ENCODE results near the gene SRGAP3. TPM values are rescaled to one million over a fixed set of nuclear protein-coding genes. Genes with fewer than 3 reads are reported as not detected.

Gene SRGAP3
- total and polyA plus RNA-seq, 7 donors, result 0.69 to 7.7 (median 5.8) TPM

- 84 to 94% methylated on average over 5 of the region's 5 CpGs for WGBS, 2 donors
- Histone ChIP-seq H3K36me3 (no peaks in the 10 kb centered on the region), H3K4me3 (no peak overlapping the region), H3K9me3 (no peaks in the 10 kb centered on the region), H3K4me1 (peaks cover 0 to 17% (median 14%) of the 10 kb centered on the region in 4 donors), H3K27me3 (no peaks in the 10 kb centered on the region), H3K27ac (no peak overlapping the region)
- TF ChIP-seq, protein P1, sequence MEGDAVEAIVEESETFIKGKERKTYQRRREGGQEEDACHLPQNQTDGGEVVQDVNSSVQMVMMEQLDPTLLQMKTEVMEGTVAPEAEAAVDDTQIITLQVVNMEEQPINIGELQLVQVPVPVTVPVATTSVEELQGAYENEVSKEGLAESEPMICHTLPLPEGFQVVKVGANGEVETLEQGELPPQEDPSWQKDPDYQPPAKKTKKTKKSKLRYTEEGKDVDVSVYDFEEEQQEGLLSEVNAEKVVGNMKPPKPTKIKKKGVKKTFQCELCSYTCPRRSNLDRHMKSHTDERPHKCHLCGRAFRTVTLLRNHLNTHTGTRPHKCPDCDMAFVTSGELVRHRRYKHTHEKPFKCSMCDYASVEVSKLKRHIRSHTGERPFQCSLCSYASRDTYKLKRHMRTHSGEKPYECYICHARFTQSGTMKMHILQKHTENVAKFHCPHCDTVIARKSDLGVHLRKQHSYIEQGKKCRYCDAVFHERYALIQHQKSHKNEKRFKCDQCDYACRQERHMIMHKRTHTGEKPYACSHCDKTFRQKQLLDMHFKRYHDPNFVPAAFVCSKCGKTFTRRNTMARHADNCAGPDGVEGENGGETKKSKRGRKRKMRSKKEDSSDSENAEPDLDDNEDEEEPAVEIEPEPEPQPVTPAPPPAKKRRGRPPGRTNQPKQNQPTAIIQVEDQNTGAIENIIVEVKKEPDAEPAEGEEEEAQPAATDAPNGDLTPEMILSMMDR (IDR thresholded peaks at IDR 0.05), result no peak
- no peak for TF ChIP-seq POLR2A (IDR thresholded peaks at IDR 0.05)
- TF ChIP-seq POLR2AphosphoS5 (IDR thresholded peaks at IDR 0.05), result no peak
- no peak for TF ChIP-seq EP300 (IDR thresholded peaks at IDR 0.05)
- intact Hi-C loops (cut with DNase I), result no loop called here
- DNase-seq, result no peak
Observed at GRCh38 chr3:8993331-8993730, 256.1 kb downstream of the SRGAP3 start.

DNA sequence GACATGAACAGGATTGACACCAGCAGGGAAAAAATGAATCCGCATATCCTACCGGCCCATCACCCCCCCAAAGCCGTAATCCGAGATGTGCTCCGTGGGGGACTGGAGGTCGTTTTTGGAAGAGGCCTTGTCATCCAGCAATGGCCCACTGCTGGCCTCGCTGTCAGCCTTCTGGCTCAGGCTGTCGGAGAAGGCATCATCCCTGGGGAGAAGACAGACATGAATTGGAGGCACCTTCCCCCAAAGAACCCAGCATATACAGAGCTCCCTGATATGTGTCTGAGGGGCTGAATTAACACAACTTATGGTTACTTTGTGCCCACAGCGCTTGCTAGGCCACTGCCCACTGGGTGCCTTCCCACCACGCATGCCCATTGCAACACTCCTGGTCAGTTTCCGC, 256.6 kb downstream of the SRGAP3 start:
- TF ChIP-seq, protein P1 (IDR thresholded peaks at IDR 0.05), result no peak
- TF ChIP-seq POLR2AphosphoS5 (IDR thresholded peaks at IDR 0.05), result no peak
- no peak for TF ChIP-seq EP300 (IDR thresholded peaks at IDR 0.05)
- Histone ChIP-seq H3K27ac (no peak overlapping the region), H3K27me3 (no peaks in the 10 kb centered on the region), H3K36me3 (no peaks in the 10 kb centered on the region), H3K4me3 (no peak overlapping the region), H3K4me1 (peaks cover 0 to 17% (median 15%) of the 10 kb centered on the region in 4 donors), H3K9me3 (no peaks in the 10 kb centered on the region)
- no peak for DNase-seq
- intact Hi-C loops (cut with DNase I), result no loop called here
- WGBS, 2 donors, result 87 to 88% methylated on average over 11 of the region's 11 CpGs

GRCh38 chr3:8992199-8992598, 257.2 kb downstream of the SRGAP3 start:
- TF ChIP-seq, protein P1 (IDR thresholded peaks at IDR 0.05), result no peak
- TF ChIP-seq POLR2AphosphoS5 (IDR thresholded peaks at IDR 0.05) (no peak), EP300 (IDR thresholded peaks at IDR 0.05) (no peak), POLR2A (IDR thresholded peaks at IDR 0.05) (no peak)
- 87 to 90% methylated on average over 4 of the region's 4 CpGs for WGBS, 2 donors
- Histone ChIP-seq H3K4me1 (peaks cover 0 to 19% (median 13%) of the 10 kb centered on the region in 4 donors), H3K27ac (no peak overlapping the region), H3K27me3 (no peaks in the 10 kb centered on the region), H3K9me3 (no peaks in the 10 kb centered on the region), H3K4me3 (no peak overlapping the region), H3K36me3 (no peaks in the 10 kb centered on the region)
- no peak for DNase-seq
- intact Hi-C loops (cut with DNase I), result no loop called here

GRCh38 chr3:8990266-8991215, 258.9 kb downstream of the SRGAP3 start:
- DNase-seq, result no peak
- peaks cover 0 to 8% (median 0%) of the 10 kb centered on the region in 4 donors for H3K4me1 ChIP-seq
- no peak overlapping the region for H3K27ac ChIP-seq
- no peaks in the 10 kb centered on the region for H3K27me3 ChIP-seq
- no peaks in the 10 kb centered on the region for H3K36me3 ChIP-seq
- no peaks in the 10 kb centered on the region for H3K9me3 ChIP-seq
- WGBS, 2 donors, result 91 to 93% methylated on average over 36 of the region's 36 CpGs
- intact Hi-C loops (cut with DNase I), result no loop called here
- TF ChIP-seq, protein P1 (IDR thresholded peaks at IDR 0.05), result no peak
- TF ChIP-seq EP300 (IDR thresholded peaks at IDR 0.05), result no peak
- no peak for TF ChIP-seq POLR2A (IDR thresholded peaks at IDR 0.05)
- TF ChIP-seq POLR2AphosphoS5 (IDR thresholded peaks at IDR 0.05), result no peak
- H3K4me3 ChIP-seq, result no peak overlapping the region
